CD14-positive monocyte (primary cell): ENCODE measurements around the gene DEPDC4. TPM values are rescaled to one million over a fixed set of nuclear protein-coding genes. Genes with fewer than 3 reads are reported as not detected.

Experiments used
- DNase-seq, 3 donors: peaks; one replicate each; pipeline ENCODE4 v3.0.0-alpha.2; 2011 to 2022
- H2AFZ ChIP-seq: 2 replicates; pipeline ENCODE4 v1.6.0; 2012; ENCODE audit warnings: mild to moderate bottlenecking, low read depth, low read length, inconsistent platforms; ENCODE audit not compliant: insufficient read depth, poor library complexity, severe bottlenecking
- H3K27ac ChIP-seq, 2 donors: 1 replicate in 1 of 2; 2 replicates in 1 of 2; pipeline ENCODE4 v1.5.1; 2012 to 2013; ENCODE audit warnings: low read length in 2 of 2, control low read depth in 1 of 2, inconsistent platforms in 1 of 2, low read depth in 1 of 2, mild to moderate bottlenecking in 1 of 2
- H3K27me3 ChIP-seq, 2 donors: one replicate each; pipeline versions ENCODE4 v1.6.0 to v1.6.1; 2011 to 2013; ENCODE audit warnings: low read length in 2 of 2; ENCODE audit not compliant: control insufficient read depth in 2 of 2, insufficient read depth in 2 of 2
- H3K36me3 ChIP-seq, 2 donors: replicated peaks in 1 of 2; 1 replicate in 1 of 2; 2 replicates in 1 of 2; pipeline versions ENCODE4 v1.5.1 to v1.6.1; 2012 to 2013; ENCODE audit warnings: low read length in 2 of 2, control low read depth in 1 of 2, inconsistent platforms in 1 of 2, mild to moderate bottlenecking in 1 of 2; ENCODE audit not compliant: insufficient read depth in 2 of 2, control insufficient read depth in 1 of 2
- H3K4me1 ChIP-seq, 2 donors: 1 replicate in 1 of 2; 2 replicates in 1 of 2; pipeline versions ENCODE4 v1.5.1 to v1.6.1; 2012 to 2013; ENCODE audit warnings: low read length in 2 of 2, control low read depth in 1 of 2, inconsistent platforms in 1 of 2, mild to moderate bottlenecking in 1 of 2, moderate library complexity in 1 of 2; ENCODE audit not compliant: insufficient read depth in 2 of 2, control insufficient read depth in 1 of 2
- H3K4me2 ChIP-seq: replicated peaks from 2 replicates; pipeline ENCODE3; 2012; ENCODE audit warnings: low read length, moderate library complexity, mild to moderate bottlenecking; ENCODE audit not compliant: poor library complexity, severe bottlenecking; ENCODE audit errors: extremely low read depth
- H3K4me3 ChIP-seq, 3 experiments: fragments of 200-600 bp in 1 of 3; sonication (generic) in 1 of 3; replicated peaks in 1 of 3; 1 replicate in 2 of 3; 2 replicates in 1 of 3; pipeline ENCODE4 v1.5.1; 2011 to 2013; ENCODE audit warnings: low read length in 3 of 3, mild to moderate bottlenecking in 3 of 3, control low read depth in 2 of 3, low read depth in 2 of 3, inconsistent platforms in 1 of 3, moderate library complexity in 1 of 3
- H3K79me2 ChIP-seq: 2 replicates; pipeline ENCODE4 v1.6.0; 2012; ENCODE audit warnings: mild to moderate bottlenecking, control low read depth, inconsistent platforms, low read length, moderate library complexity; ENCODE audit not compliant: insufficient read depth
- H3K9ac ChIP-seq: 2 replicates; pipeline ENCODE4 v1.6.0; 2017; ENCODE audit warnings: low read length, mild to moderate bottlenecking; ENCODE audit not compliant: insufficient read depth, poor library complexity, severe bottlenecking
- H3K9me3 ChIP-seq, 2 donors: replicated peaks in 1 of 2; 1 replicate in 1 of 2; 2 replicates in 1 of 2; pipeline versions ENCODE4 v1.5.1 to v1.6.1; 2012 to 2013; ENCODE audit warnings: low read length in 2 of 2, control low read depth in 1 of 2; ENCODE audit not compliant: control insufficient read depth in 1 of 2, insufficient read depth in 1 of 2
- H4K20me1 ChIP-seq: 2 replicates; pipeline ENCODE4 v1.6.0; 2012; ENCODE audit warnings: mild to moderate bottlenecking, low read length, control low read depth, moderate library complexity; ENCODE audit not compliant: insufficient read depth
- H3K27ac Mint-ChIP-seq, 7 donors: one replicate each; pipeline ENCODE4 v1.8.0; 2020; ENCODE audit warnings: mild to moderate bottlenecking in 7 of 7, mixed read lengths in 7 of 7, moderate library complexity in 6 of 7, inconsistent platforms in 2 of 7
- H3K27me3 Mint-ChIP-seq, 3 donors: one replicate each; pipeline ENCODE4 v1.8.0; 2021 to 2022; ENCODE audit warnings: low read depth in 3 of 3, mild to moderate bottlenecking in 3 of 3, mixed read lengths in 3 of 3, moderate library complexity in 3 of 3, inconsistent platforms in 1 of 3
- H3K36me3 Mint-ChIP-seq, 2 donors: one replicate each; pipeline ENCODE4 v1.8.0; 2020; ENCODE audit warnings: mixed read lengths in 2 of 2, inconsistent platforms in 1 of 2, mild to moderate bottlenecking in 1 of 2
- H3K4me1 Mint-ChIP-seq: one replicate; pipeline ENCODE4 v1.8.0; 2020; ENCODE audit warnings: mild to moderate bottlenecking, mixed read lengths
- H3K4me3 Mint-ChIP-seq, 2 donors: one replicate each; pipeline ENCODE4 v1.8.0; 2020; ENCODE audit warnings: mild to moderate bottlenecking in 2 of 2, mixed read lengths in 2 of 2, moderate library complexity in 1 of 2
- H3K9me3 Mint-ChIP-seq, 7 donors: one replicate each; pipeline ENCODE4 v1.8.0; 2020 to 2022; ENCODE audit warnings: mixed read lengths in 7 of 7, mild to moderate bottlenecking in 6 of 7, moderate library complexity in 6 of 7, inconsistent platforms in 2 of 7
- CTCF ChIP-seq: fragments of 200-600 bp; IDR thresholded peaks from one replicate; pipeline ENCODE4 v1.8.0; 2022; ENCODE audit warnings: antibody characterized with exemption, mild to moderate bottlenecking
- WGBS: methylation state at CpG from one replicate; pipeline ENCODE4 v1.1.5; 2013; ENCODE audit warnings: missing lambda C conversion rate; ENCODE audit not compliant: insufficient coverage; 5-methylcytosine and 5-hydroxymethylcytosine counted together
- intact Hi-C, 2 donors: fragments of 100-400 bp; cut with micrococcal nuclease; formaldehyde crosslinking; loops; one replicate each; pipeline versions ENCODE4 v1.15.0 to v1.15.1; 2023
- polyA plus RNA-seq, 3 donors: library from polyadenylated mRNA; depleted of rRNA in 1 of 3; unstranded in 2 of 3; stranded (reverse) in 1 of 3; fragments of 300-500 nt in 2 of 3; fragments of >200 nt in 1 of 3; fragmentation: Illumina TruSeq in 2 of 3; gene quantifications; 1 replicate in 2 of 3; 2 replicates in 1 of 3; pipeline ENCODE4 v1.2.3, GENCODE V29; 2012 to 2021

Gene DEPDC4
- polyA plus RNA-seq, 3 donors: 0.25 TPM; not detected in 2

DNA sequence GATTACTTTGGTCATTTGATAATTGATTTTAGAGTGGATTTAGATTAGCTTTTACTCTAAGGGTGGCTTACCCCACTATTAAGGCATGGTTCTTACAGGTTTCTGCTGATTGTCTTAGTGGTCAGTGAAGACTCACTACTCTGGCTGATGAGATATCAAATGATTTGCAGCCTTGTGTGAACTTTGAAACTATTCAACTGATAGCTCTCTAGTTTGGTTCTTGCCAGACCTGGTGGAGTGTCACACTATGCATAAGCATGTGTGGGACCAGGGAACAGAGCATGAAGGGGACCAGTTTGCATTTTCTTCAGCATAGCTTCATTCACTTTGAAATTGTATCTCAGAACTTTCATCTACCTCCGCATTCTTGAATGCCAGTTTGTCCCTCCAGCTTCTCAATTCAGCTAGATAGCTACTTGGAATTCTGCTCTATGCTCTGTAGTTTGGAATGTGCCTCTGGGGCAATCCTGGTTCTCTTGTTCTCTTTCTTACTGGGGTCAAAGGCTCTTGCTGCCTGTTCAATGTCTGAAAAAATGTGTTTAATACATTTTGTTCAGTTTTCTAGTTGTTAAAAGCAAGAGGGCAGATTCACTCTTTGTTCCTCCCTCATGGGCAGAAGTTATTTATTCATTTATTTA is 12.8 kb upstream of the DEPDC4 start:
- H3K4me2 ChIP-seq: no peak overlapping the region
- peaks cover 0 to 2% (median 0%) of the 10 kb centered on the region in 7 donors for H3K9me3 Mint-ChIP-seq
- H3K36me3 Mint-ChIP-seq: peaks cover 24 to 31% of the 10 kb centered on the region in 2 donors
- peaks cover 10 to 36% of the 10 kb centered on the region in 2 donors for H3K36me3 ChIP-seq
- no peak overlapping the region for H3K4me3 ChIP-seq
- H3K27me3 Mint-ChIP-seq: peaks cover 0 to 2% (median 0%) of the 10 kb centered on the region in 3 donors
- H3K79me2 ChIP-seq: peaks cover 75% of the 10 kb centered on the region
- WGBS: no CpG with 5 or more reads among the region's 1 CpG
- no peak for TF ChIP-seq CTCF
- H3K4me1 Mint-ChIP-seq: peaks cover 18% of the 10 kb centered on the region
- no peaks in the 10 kb centered on the region for H3K4me1 ChIP-seq
- DNase-seq: no peak
- no peak overlapping the region for H3K27ac ChIP-seq
- H2AFZ ChIP-seq: no peak overlapping the region
- intact Hi-C loops: no loop called here
- peaks cover 86% of the 10 kb centered on the region for H4K20me1 ChIP-seq
- H3K9me3 ChIP-seq: no peaks in the 10 kb centered on the region
- no peak overlapping the region for H3K4me3 Mint-ChIP-seq
- no peak overlapping the region for H3K9ac ChIP-seq
- peak overlapping the region in 1 of 7 donors; percentile 2 for H3K27ac Mint-ChIP-seq
- no peaks in the 10 kb centered on the region for H3K27me3 ChIP-seq

GRCh38 chr12:100279159-100279558 is 12.3 kb upstream of the DEPDC4 start:
- peaks cover 0 to 2% (median 0%) of the 10 kb centered on the region in 3 donors for H3K27me3 Mint-ChIP-seq
- Histone ChIP-seq H3K9ac (no peak overlapping the region), H3K9me3 (no peaks in the 10 kb centered on the region), H3K4me2 (no peak overlapping the region), H3K79me2 (peaks cover 80% of the 10 kb centered on the region), H3K4me3 (no peak overlapping the region), H3K27me3 (no peaks in the 10 kb centered on the region), H3K4me1 (no peaks in the 10 kb centered on the region), H4K20me1 (peaks cover 92% of the 10 kb centered on the region), H3K36me3 (peaks cover 7 to 30% of the 10 kb centered on the region in 2 donors), H3K27ac (no peak overlapping the region), H2AFZ (no peak overlapping the region)
- H3K4me1 Mint-ChIP-seq: peaks cover 21% of the 10 kb centered on the region
- H3K27ac Mint-ChIP-seq: peak overlapping the region in 3 of 7 donors; percentile 38 to 75 (median 73)
- H3K9me3 Mint-ChIP-seq: peaks cover 0 to 2% (median 0%) of the 10 kb centered on the region in 7 donors
- TF ChIP-seq CTCF: no peak
- peaks cover 21 to 25% of the 10 kb centered on the region in 2 donors for H3K36me3 Mint-ChIP-seq
- intact Hi-C loops: no loop called here
- no peak for DNase-seq
- 100% methylated on average over 4 of the region's 7 CpGs for WGBS
- H3K4me3 Mint-ChIP-seq: no peak overlapping the region
